B cell (primary cell): Measurements from ENCODE around the gene TCAP. TPM values are rescaled to one million over a fixed set of nuclear protein-coding genes. Genes with fewer than 3 reads are reported as not detected.

Source experiments
- ATAC-seq: fragments of 200-7000 bp; cut with Tn5 transposase; one replicate; pipeline ENCODE4 v1.10.0; 2021; ENCODE audit warnings: low read depth, mild to moderate bottlenecking, moderate number of reproducible peaks, moderate library complexity
- CTCF ChIA-PET: fragments of 350-600 bp; sonication (Branson Sonifier 250); formaldehyde crosslinking; loops from one replicate; lab custom pipeline; 2021; ENCODE audit warnings: antibody characterized with exemption, inconsistent platforms; lab: Charles Lee
- POLR2A ChIA-PET: fragments of 350-600 bp; sonication (Branson Sonifier 250); formaldehyde crosslinking; loops from one replicate; lab custom pipeline; 2021; ENCODE audit warnings: antibody characterized with exemption; lab: Charles Lee
- DNase-seq: peaks from one replicate; pipeline ENCODE4 v3.0.0; 2013
- H2AFZ ChIP-seq: 2 replicates; pipeline ENCODE4 v1.6.1; 2012; ENCODE audit warnings: mild to moderate bottlenecking, low read depth, low read length; ENCODE audit not compliant: insufficient read depth, poor library complexity, severe bottlenecking
- H3K27ac ChIP-seq, 2 donors: 1 replicate in 1 of 2; 2 replicates in 1 of 2; pipeline ENCODE4 v1.5.1; 2012 to 2013; ENCODE audit warnings: low read length in 2 of 2, mild to moderate bottlenecking in 2 of 2, moderate library complexity in 1 of 2
- H3K27me3 ChIP-seq, 4 experiments: fragments of 200-600 bp in 1 of 4; sonication (generic) in 1 of 4; replicated peaks in 1 of 4; 1 replicate in 2 of 4; 2 replicates in 2 of 4; pipeline versions ENCODE4 v1.6.1 to v1.7.0; 2013 to 2016; ENCODE audit warnings: low read length in 3 of 4, mild to moderate bottlenecking in 2 of 4, mixed read lengths in 1 of 4, moderate library complexity in 1 of 4; ENCODE audit not compliant: insufficient read depth in 4 of 4, control insufficient read depth in 3 of 4; ENCODE audit errors: control extremely low read depth in 1 of 4
- H3K36me3 ChIP-seq, 2 experiments: replicated peaks in 1 of 2; 1 replicate in 1 of 2; 2 replicates in 1 of 2; pipeline versions ENCODE4 v1.6.1 to v1.7.1; 2013; ENCODE audit warnings: low read length in 1 of 2; ENCODE audit not compliant: insufficient read depth in 2 of 2, control insufficient read depth in 1 of 2; ENCODE audit errors: control extremely low read depth in 1 of 2, extremely low read depth in 1 of 2
- H3K4me1 ChIP-seq, 2 donors: fragments of 200-600 bp in 1 of 2; sonication (generic) in 1 of 2; 1 replicate in 1 of 2; 2 replicates in 1 of 2; pipeline versions ENCODE4 v1.5.1 to v1.6.1; 2013 to 2017; ENCODE audit warnings: low read length in 2 of 2; ENCODE audit not compliant: control insufficient read depth in 2 of 2, insufficient read depth in 2 of 2
- H3K4me2 ChIP-seq: replicated peaks from 2 replicates; pipeline ENCODE3; 2012; ENCODE audit warnings: mild to moderate bottlenecking, low read depth, low read length; ENCODE audit not compliant: poor library complexity, severe bottlenecking
- H3K4me3 ChIP-seq, 5 experiments: fragments of 200-600 bp in 1 of 5; sonication (generic) in 1 of 5; 1 replicate in 3 of 5; 2 replicates in 2 of 5; pipeline versions ENCODE4 v1.5.1 to v1.7.0; 2011 to 2016; ENCODE audit warnings: low read length in 4 of 5, mild to moderate bottlenecking in 4 of 5, low read depth in 2 of 5, control low read depth in 1 of 5, moderate library complexity in 1 of 5; ENCODE audit not compliant: insufficient read depth in 1 of 5; ENCODE audit errors: control extremely low read depth in 1 of 5, extremely low read depth in 1 of 5
- H3K79me2 ChIP-seq: fragments of 200-600 bp; sonication (generic); one replicate; pipeline ENCODE4 v1.6.0; 2016; ENCODE audit warnings: low read length; ENCODE audit not compliant: control insufficient read depth, insufficient read depth
- H3K9ac ChIP-seq: fragments of 200-600 bp; sonication (generic); 2 replicates; pipeline ENCODE4 v1.6.1; 2017; ENCODE audit warnings: mild to moderate bottlenecking, low read length, moderate library complexity
- H3K9me3 ChIP-seq, 3 donors: one replicate each; pipeline versions ENCODE4 v1.6.1 to v1.7.1; 2013; ENCODE audit warnings: low read length in 2 of 3; ENCODE audit not compliant: control insufficient read depth in 2 of 3, insufficient read depth in 1 of 3; ENCODE audit errors: control extremely low read depth in 1 of 3
- H4K20me1 ChIP-seq: 2 replicates; pipeline ENCODE4 v1.6.0; 2012; ENCODE audit warnings: mild to moderate bottlenecking, low read length; ENCODE audit not compliant: insufficient read depth, control insufficient read depth, poor library complexity, severe bottlenecking
- H3K27ac Mint-ChIP-seq: one replicate; pipeline ENCODE4 v1.8.0; 2021; ENCODE audit warnings: mixed read lengths
- H3K27me3 Mint-ChIP-seq: one replicate; pipeline ENCODE4 v1.8.0; 2021; ENCODE audit warnings: mixed read lengths
- H3K4me1 Mint-ChIP-seq: one replicate; pipeline ENCODE4 v1.8.0; 2021; ENCODE audit warnings: mixed read lengths
- H3K4me3 Mint-ChIP-seq: one replicate; pipeline ENCODE4 v1.8.0; 2021; ENCODE audit warnings: mixed read lengths
- H3K9me3 Mint-ChIP-seq: one replicate; pipeline ENCODE4 v1.8.0; 2022; ENCODE audit warnings: mixed read lengths; ENCODE audit not compliant: insufficient read depth
- CTCF ChIP-seq: fragments of 200-600 bp; IDR thresholded peaks from one replicate; pipeline ENCODE4 v1.8.0; 2022; ENCODE audit warnings: antibody characterized with exemption, mild to moderate bottlenecking
- EZH2 ChIP-seq: IDR thresholded peaks from 2 replicates; pipeline ENCODE4 v1.6.1; 2012; ENCODE audit warnings: borderline replicate concordance, low read depth, mild to moderate bottlenecking, moderate library complexity, low read length; ENCODE audit not compliant: insufficient read depth, poor library complexity, severe bottlenecking
- WGBS: methylation state at CpG from one replicate; pipeline ENCODE4 v1.1.5; 2013; ENCODE audit warnings: missing lambda C conversion rate; ENCODE audit not compliant: insufficient coverage; 5-methylcytosine and 5-hydroxymethylcytosine counted together
- intact Hi-C: fragments of 100-400 bp; cut with micrococcal nuclease; formaldehyde crosslinking; loops from one replicate; pipeline ENCODE4 v1.10.0; 2022
- polyA plus RNA-seq: library from polyadenylated mRNA; depleted of rRNA; stranded (reverse); fragments of >200 nt; gene quantifications from 2 replicates; pipeline ENCODE4 v1.2.3, GENCODE V29; 2012
- total RNA-seq, 2 donors: library from RNA; stranded (reverse); fragments of 120-200 nt in 1 of 2; gene quantifications; 1 replicate in 1 of 2; 2 replicates in 1 of 2; pipeline versions ENCODE4 v1.2.3 to v1.2.4, GENCODE V29; 2013 to 2022

Gene TCAP
- total and polyA plus RNA-seq, 2 donors (not counting 1 experiment from before 2014, with no cell fraction given) = 3.8 to 5.1 TPM

GRCh38 chr17:39704821-39705551, 39.8 kb downstream of the TCAP start:
- TF ChIP-seq EZH2 = no peak
- TF ChIP-seq CTCF = no peak
- Histone ChIP-seq H3K9ac (no peak overlapping the region), H3K79me2 (no peaks in the 10 kb centered on the region), H3K36me3 (no peaks in the 10 kb centered on the region), H3K27me3 (peaks cover 0 to 20% (median 10%) of the 10 kb centered on the region in 4 experiments), H3K9me3 (peaks cover 0 to 4% (median 0%) of the 10 kb centered on the region in 3 donors), H3K27ac (no peak overlapping the region), H3K4me2 (no peak overlapping the region), H3K4me3 (no peak overlapping the region), H4K20me1 (no peaks in the 10 kb centered on the region), H3K4me1 (peaks cover 23 to 25% of the 10 kb centered on the region in 2 donors), H2AFZ (no peak overlapping the region)
- intact Hi-C loops = no loop called here
- ATAC-seq (no peak), DNase-seq (no peak)
- WGBS = 78% methylated on average over 10 of the region's 11 CpGs
- Mint-ChIP-seq H3K4me1 (peaks cover 16% of the 10 kb centered on the region), H3K4me3 (no peak overlapping the region), H3K27ac (no peak overlapping the region), H3K27me3 (peaks cover 18% of the 10 kb centered on the region), H3K9me3 (no peaks in the 10 kb centered on the region)
- POLR2A ChIA-PET = no interaction called here
- CTCF ChIA-PET = interaction anchor here (1.6 kb wide), 1 partner anchor 9 kb away, joined by 3 read pairs; no protein-coding TSS in a partner anchor

- TF ChIP-seq CTCF (no peak), EZH2 (no peak)
- ATAC-seq (no peak), DNase-seq (no peak)
- H4K20me1 ChIP-seq = no peaks in the 10 kb centered on the region
- H3K9me3 Mint-ChIP-seq = no peaks in the 10 kb centered on the region
- H3K4me3 Mint-ChIP-seq = no peak overlapping the region
- H3K4me3 ChIP-seq = no peak overlapping the region
- no peak overlapping the region for H3K27ac Mint-ChIP-seq
- H3K27ac ChIP-seq = no peak overlapping the region
- H3K4me2 ChIP-seq = no peak overlapping the region
- intact Hi-C loops = no loop called here
- WGBS = 97% methylated on average over 11 of the region's 12 CpGs
- H3K9ac ChIP-seq = no peak overlapping the region
- CTCF ChIA-PET = interaction anchor here (1.6 kb wide), 1 partner anchor 10 kb away, joined by 3 read pairs; no protein-coding TSS in a partner anchor
- peaks cover 16% of the 10 kb centered on the region for H3K4me1 Mint-ChIP-seq
- peaks cover 0 to 12% (median 5%) of the 10 kb centered on the region in 4 experiments for H3K27me3 ChIP-seq
- POLR2A ChIA-PET = no interaction called here
- peaks cover 15 to 19% of the 10 kb centered on the region in 2 donors for H3K4me1 ChIP-seq
- no peaks in the 10 kb centered on the region for H3K9me3 ChIP-seq
- H3K79me2 ChIP-seq = no peaks in the 10 kb centered on the region
- H3K36me3 ChIP-seq = no peaks in the 10 kb centered on the region
- no peak overlapping the region for H2AFZ ChIP-seq
- peaks cover 14% of the 10 kb centered on the region for H3K27me3 Mint-ChIP-seq
Observed at GRCh38 chr17:39705786-39706348, 40.7 kb downstream of the TCAP start.
